ENCODE measurements around the gene ABTB1.

The ABTB1 gene

GRCh38 chr3:127672429-127673190 lies at the start of gene ABTB1:
ABTB1 (plus strand) TSS chr3:127672952; CDS start chr3:127673026, 74 bp downstream.
- Mint-ChIP-seq H3K27me3 (no peaks in the 10 kb centered on the region), H3K4me3 (peak within 1 kb of the TSS; percentile 92 to 97), H3K9me3 (no peaks in the 10 kb centered on the region), H3K27ac (peak within 1 kb of the TSS; percentile 98), H3K4me1 (peaks cover 43% of the 10 kb centered on the region)
- ATAC-seq (peak; percentile 85), DNase-seq (peak; percentile 86 to 87)

- Mint-ChIP-seq H3K4me3 (no peak overlapping the region), H3K4me1 (peaks cover 25% of the 10 kb centered on the region), H3K27me3 (peaks cover 24% of the 10 kb centered on the region), H3K27ac (no peak overlapping the region), H3K9me3 (no peaks in the 10 kb centered on the region)
- no peak for DNase-seq
- ATAC-seq: no peak
These were observed 48.7 kb upstream of the ABTB1 start for GRCh38 chr3:127624063-127624462.

DNA sequence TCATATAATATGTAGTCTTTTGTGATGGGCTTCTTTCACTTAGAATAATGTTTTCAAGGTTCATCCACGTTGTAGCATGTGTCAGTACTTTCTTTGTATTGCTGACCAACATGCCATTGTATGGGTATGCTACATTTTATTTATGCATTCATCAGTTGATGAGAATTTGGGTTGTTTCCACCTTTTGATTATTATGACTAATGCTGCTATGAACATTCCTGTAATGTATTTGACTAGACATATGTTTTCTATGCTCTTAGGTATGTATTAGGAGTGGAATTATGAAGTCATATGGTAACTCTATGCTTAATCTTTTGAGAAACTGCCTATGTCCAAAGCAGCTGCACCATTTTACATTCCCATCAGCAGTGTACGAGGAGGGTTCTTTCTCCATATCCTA lies 46.9 kb upstream of the ABTB1 start:
- peaks cover 40% of the 10 kb centered on the region for H3K27me3 Mint-ChIP-seq
- DNase-seq (no peak), ATAC-seq (no peak)
- H3K4me3 Mint-ChIP-seq: no peak overlapping the region
- peaks cover 39% of the 10 kb centered on the region for H3K4me1 Mint-ChIP-seq
- H3K9me3 Mint-ChIP-seq: no peaks in the 10 kb centered on the region
- H3K27ac Mint-ChIP-seq: no peak overlapping the region

DNA sequence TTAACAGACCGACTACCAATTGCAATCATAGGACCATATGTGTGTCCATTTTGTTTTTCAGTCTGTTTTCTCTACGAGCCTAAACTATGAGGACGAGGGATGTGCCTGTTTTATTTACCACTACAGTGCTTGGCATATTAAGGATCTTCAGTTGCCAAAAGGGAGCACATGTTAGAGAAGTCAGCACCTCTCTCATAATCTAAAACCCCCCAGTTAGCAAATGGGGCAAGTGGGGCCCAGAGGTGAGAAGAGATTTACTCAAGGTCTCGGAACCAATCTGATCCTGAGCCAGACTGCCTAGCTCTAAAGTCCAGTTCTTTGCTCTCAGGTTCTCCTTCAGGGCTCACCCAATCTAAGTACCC lies 44.3 kb upstream of the ABTB1 start:
- Mint-ChIP-seq H3K4me3 (peak overlapping the region; percentile 51 to 70), H3K27me3 (peaks cover 59% of the 10 kb centered on the region), H3K4me1 (peaks cover 44% of the 10 kb centered on the region), H3K9me3 (no peaks in the 10 kb centered on the region), H3K27ac (no peak overlapping the region)
- peak; percentile 2 for ATAC-seq
- no peak for DNase-seq

- Mint-ChIP-seq H3K9me3 (no peaks in the 10 kb centered on the region), H3K4me1 (peaks cover 44% of the 10 kb centered on the region), H3K4me3 (peak within 1 kb of the TSS; percentile 70 to 84), H3K27ac (no peak within 1 kb of the TSS), H3K27me3 (peaks cover 64% of the 10 kb centered on the region)
- ATAC-seq (peak; percentile 59), DNase-seq (peak; percentile 18 to 20)
These were observed 43.8 kb upstream of the ABTB1 start, which contains the start of gene PODXL2 for GRCh38 chr3:127628788-127629466. PODXL2 (plus strand) TSS chr3:127629185; CDS start chr3:127629220, 35 bp downstream.

- peaks cover 65% of the 10 kb centered on the region for H3K27me3 Mint-ChIP-seq
- DNase-seq: peak in 1 of 2 donors; percentile 14
- no peak overlapping the region for H3K27ac Mint-ChIP-seq
- H3K4me3 Mint-ChIP-seq: peak overlapping the region; percentile 63 to 84
- H3K9me3 Mint-ChIP-seq: no peaks in the 10 kb centered on the region
- ATAC-seq: peak; percentile 44
- peaks cover 44% of the 10 kb centered on the region for H3K4me1 Mint-ChIP-seq
These were observed 43.0 kb upstream of the ABTB1 start for GRCh38 chr3:127629467-127630403.

DNA sequence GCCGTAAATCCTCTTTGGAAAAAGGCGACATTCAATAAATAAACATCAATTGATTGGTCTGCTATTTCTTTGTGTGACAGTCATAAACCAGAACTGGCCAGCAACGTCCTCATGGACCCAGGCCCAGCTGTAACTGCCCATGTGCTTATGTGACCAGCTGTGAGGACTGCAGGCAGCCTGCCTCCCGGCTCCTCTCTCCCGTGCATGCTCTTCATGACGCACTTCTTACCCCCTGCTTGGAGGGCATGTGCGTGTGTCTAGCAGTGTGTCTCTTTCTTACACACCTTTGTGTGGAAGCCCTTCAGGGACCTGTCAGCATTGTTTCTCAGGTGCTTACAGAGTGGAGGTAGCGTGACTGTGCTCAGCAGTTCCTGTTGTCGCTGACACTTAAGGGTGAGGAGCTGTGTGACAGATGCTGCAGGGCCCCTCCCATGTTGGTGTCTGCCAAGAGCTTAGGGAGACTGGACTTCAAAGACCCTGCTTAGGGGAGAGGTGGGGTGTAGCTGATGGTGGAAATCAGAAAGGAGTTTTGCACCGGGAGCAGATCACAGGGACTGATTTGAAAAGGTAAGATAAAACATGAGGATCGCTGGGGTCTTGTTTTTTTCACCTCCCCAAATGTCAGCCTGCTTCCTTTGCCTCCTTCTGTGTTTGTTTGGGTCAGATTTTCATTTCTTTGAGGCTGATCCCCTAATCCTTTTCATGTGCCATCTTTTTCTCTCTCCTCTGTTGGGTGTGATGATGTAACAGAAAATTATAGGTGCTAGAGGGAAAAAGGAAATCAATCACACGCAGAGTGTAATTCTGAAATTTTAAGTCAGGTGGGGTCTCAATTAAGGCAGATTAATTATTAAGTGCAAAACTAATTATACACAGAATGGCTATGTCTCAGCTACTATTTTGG lies 41.7 kb upstream of the ABTB1 start:
- H3K27ac Mint-ChIP-seq: no peak overlapping the region
- H3K4me3 Mint-ChIP-seq: no peak overlapping the region
- H3K27me3 Mint-ChIP-seq: peaks cover 75% of the 10 kb centered on the region
- no peak for ATAC-seq
- no peak for DNase-seq
- H3K4me1 Mint-ChIP-seq: peaks cover 39% of the 10 kb centered on the region
- H3K9me3 Mint-ChIP-seq: no peaks in the 10 kb centered on the region

DNA sequence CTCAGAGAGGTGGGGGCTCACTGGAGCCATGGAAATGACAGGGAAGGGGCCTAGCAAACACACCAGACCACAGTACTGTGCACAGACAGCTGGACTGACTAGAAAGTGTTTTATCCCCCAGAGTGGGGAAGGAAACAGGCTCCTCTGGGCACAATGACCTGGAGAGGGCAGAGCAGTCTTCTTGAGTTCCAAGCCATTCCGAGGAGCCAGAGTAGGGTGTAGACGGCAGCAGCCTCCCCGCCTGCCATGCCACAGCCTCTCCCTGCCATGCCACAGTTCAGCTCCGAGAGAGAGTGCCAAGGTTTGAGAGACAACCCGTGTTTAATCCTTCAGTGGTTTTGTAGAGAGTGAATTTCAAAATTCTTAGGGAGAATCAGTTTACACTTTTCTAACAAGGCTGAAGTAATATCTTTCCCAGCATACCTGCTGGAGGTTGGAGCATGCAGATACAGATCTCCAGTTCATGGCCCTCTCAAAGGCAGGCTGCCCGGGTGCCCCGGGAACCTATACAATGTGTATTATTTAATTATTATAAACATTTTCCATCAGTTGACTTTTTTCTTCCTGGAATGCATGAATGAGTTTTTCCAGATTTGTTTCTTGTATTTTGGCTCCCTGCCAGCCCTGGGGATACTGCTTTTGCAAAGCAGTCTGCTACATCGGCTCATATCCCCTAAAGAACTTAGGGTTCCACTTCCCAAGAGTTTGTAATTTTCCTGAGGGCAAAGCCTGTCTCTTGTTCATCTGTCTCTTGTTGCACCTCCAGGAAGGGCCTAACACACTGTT lies 40.5 kb upstream of the ABTB1 start:
- Mint-ChIP-seq H3K27ac (no peak overlapping the region), H3K4me1 (peaks cover 28% of the 10 kb centered on the region), H3K9me3 (no peaks in the 10 kb centered on the region), H3K27me3 (peaks cover 71% of the 10 kb centered on the region), H3K4me3 (no peak overlapping the region)
- no peak for DNase-seq
- no peak for ATAC-seq

DNA sequence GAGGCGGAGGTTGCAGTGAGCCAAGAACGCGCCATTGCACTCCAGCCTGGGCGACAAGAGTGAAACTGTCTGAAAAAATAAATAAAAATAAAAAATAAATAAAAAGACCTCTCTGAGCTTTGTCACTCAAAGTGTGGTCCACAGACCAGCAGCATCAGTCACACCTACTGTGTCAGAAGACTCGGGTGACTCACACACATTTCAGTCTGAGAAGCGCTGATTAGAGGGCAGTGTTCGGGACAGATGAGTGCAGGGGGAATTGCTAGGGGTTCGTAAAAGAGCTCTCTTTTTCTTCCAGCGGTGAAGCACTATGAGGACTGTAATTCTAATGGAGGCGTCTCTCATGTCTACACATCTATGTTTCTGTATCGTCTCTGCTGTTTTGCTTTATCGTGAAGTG lies 38.1 kb upstream of the ABTB1 start:
- no peak overlapping the region for H3K4me3 Mint-ChIP-seq
- H3K27ac Mint-ChIP-seq: no peak overlapping the region

GRCh38 chr3:127637546-127637945 lies 35.2 kb upstream of the ABTB1 start:
- H3K9me3 Mint-ChIP-seq: no peaks in the 10 kb centered on the region
- no peak overlapping the region for H3K4me3 Mint-ChIP-seq
- ATAC-seq (peak; percentile 99), DNase-seq (peak in 1 of 2 donors; percentile 67)
- H3K4me1 Mint-ChIP-seq: peaks cover 10% of the 10 kb centered on the region
- H3K27me3 Mint-ChIP-seq: peaks cover 22% of the 10 kb centered on the region
- H3K27ac Mint-ChIP-seq: peak overlapping the region in 1 of 2 donors; percentile 27

More for the DNA sequence above, 38.1 kb upstream of the ABTB1 start:
- no peak for DNase-seq
- peaks cover 49% of the 10 kb centered on the region for H3K27me3 Mint-ChIP-seq
- H3K9me3 Mint-ChIP-seq: no peaks in the 10 kb centered on the region
- no peak for ATAC-seq
- peaks cover 25% of the 10 kb centered on the region for H3K4me1 Mint-ChIP-seq

- DNase-seq (no peak), ATAC-seq (no peak)
- no peaks in the 10 kb centered on the region for H3K9me3 Mint-ChIP-seq
- peaks cover 22% of the 10 kb centered on the region for H3K27me3 Mint-ChIP-seq
- no peak overlapping the region for H3K4me3 Mint-ChIP-seq
- peak overlapping the region in 1 of 2 donors; percentile 6 for H3K27ac Mint-ChIP-seq
- peaks cover 10% of the 10 kb centered on the region for H3K4me1 Mint-ChIP-seq
These were observed 34.8 kb upstream of the ABTB1 start for GRCh38 chr3:127637971-127638370.

- H3K27me3 Mint-ChIP-seq: peaks cover 12% of the 10 kb centered on the region
- peaks cover 10% of the 10 kb centered on the region for H3K4me1 Mint-ChIP-seq
- no peak overlapping the region for H3K27ac Mint-ChIP-seq
- no peak overlapping the region for H3K4me3 Mint-ChIP-seq
- DNase-seq: no peak
- no peaks in the 10 kb centered on the region for H3K9me3 Mint-ChIP-seq
- no peak for ATAC-seq
These were observed 33.3 kb upstream of the ABTB1 start for GRCh38 chr3:127639173-127640041.

- Mint-ChIP-seq H3K27me3 (peaks cover 12% of the 10 kb centered on the region), H3K4me3 (no peak overlapping the region), H3K27ac (no peak overlapping the region), H3K9me3 (no peaks in the 10 kb centered on the region), H3K4me1 (peaks cover 10% of the 10 kb centered on the region)
- ATAC-seq (no peak), DNase-seq (no peak)
These were observed 32.8 kb upstream of the ABTB1 start for GRCh38 chr3:127640042-127640355.

All from stimulated activated naive CD8-positive, alpha-beta T cell treated with anti-CD3 and anti-CD28 coated beads, Interleukin-15, amount 100 ng/mL, for 72 hours (primary cell).